GM19025 (cell line): Measurements from ENCODE around the gene ECEL1.

ENCODE experiments used
- ATAC-seq: cut with Tn5 transposase; IDR thresholded peaks from one replicate; pipeline ENCODE4 v1.9.1; 2021; ENCODE audit warnings: mild to moderate bottlenecking, low read depth, moderate library complexity; ENCODE audit not compliant: unreplicated experiment

The ECEL1 gene

DNA sequence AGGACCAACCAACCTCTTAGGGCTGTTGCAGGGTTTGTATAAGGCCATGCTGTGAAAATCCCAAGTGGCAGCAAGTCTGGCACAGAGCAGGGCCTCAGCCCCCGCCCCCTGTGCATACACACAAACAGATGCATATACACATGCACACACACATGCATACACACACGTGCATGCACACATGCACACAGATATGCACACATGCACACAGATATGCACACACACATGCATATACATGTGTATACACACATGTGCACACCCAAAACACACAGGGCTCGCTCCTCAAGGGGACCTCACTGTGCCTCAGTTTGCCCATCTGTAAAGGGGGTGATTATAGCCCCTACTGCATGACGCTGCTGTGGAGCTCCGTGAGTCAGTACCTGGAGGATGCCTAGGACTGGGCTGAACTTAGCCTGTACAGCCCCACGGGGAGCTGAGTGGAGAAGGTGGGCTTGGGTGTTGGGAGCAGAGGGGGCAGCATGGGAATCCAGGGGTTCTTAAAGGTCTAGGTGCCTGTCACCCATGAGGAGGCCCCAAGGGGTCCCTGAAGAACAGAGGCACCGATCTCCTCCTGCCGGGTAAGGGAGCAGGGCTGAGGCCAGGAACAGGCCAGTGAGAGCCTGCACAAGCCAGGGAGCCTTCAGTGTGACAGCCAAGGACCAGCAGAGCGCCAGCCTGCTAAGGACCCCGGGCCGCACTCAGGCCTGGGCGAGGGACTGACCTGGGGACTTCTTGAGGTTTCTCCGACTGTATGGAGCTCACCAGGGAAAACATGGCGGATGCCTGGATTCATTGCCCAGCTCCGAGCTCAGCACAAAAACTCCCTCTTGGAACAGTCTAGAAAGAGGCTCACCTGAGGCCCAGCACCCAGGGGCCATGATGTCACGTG, 55.7 kb downstream of the ECEL1 start:
- no peak for ATAC-seq
